Glutamatergic neuron (in vitro differentiated cells): ENCODE results near the gene PCDHB15. TPM values are rescaled to one million over a fixed set of nuclear protein-coding genes. Genes with fewer than 3 reads are reported as not detected.
"Not testable (repeated sequence)": the region's sequence is repeated elsewhere in the genome, so short reads cannot be mapped to it uniquely, and the experiment has no call there.

Source experiments
- DNase-seq: peaks from one replicate; pipeline ENCODE4 v3.0.0; 2022
- H3K27ac Mint-ChIP-seq: one replicate; pipeline ENCODE4 v1.8.0; 2020; ENCODE audit warnings: mild to moderate bottlenecking, mixed read lengths, inconsistent platforms; ENCODE audit not compliant: unreplicated experiment
- H3K27me3 Mint-ChIP-seq: one replicate; pipeline ENCODE4 v1.8.0; 2020; ENCODE audit warnings: mild to moderate bottlenecking, moderate library complexity, mixed read lengths, inconsistent platforms; ENCODE audit not compliant: unreplicated experiment
- H3K36me3 Mint-ChIP-seq: one replicate; pipeline ENCODE4 v1.8.0; 2020; ENCODE audit warnings: mild to moderate bottlenecking, mixed read lengths, inconsistent platforms; ENCODE audit not compliant: unreplicated experiment
- H3K4me1 Mint-ChIP-seq: one replicate; pipeline ENCODE4 v1.8.0; 2020; ENCODE audit warnings: mild to moderate bottlenecking, low read depth, mixed read lengths, inconsistent platforms; ENCODE audit not compliant: unreplicated experiment
- H3K4me3 Mint-ChIP-seq: one replicate; pipeline ENCODE4 v1.8.0; 2020; ENCODE audit warnings: mild to moderate bottlenecking, mixed read lengths, inconsistent platforms; ENCODE audit not compliant: unreplicated experiment
- H3K9me3 Mint-ChIP-seq: one replicate; pipeline ENCODE4 v1.8.0; 2020; ENCODE audit warnings: mild to moderate bottlenecking, moderate library complexity, mixed read lengths, inconsistent platforms; ENCODE audit not compliant: unreplicated experiment
- CTCF ChIP-seq: fragments of 200-600 bp; sonication (generic); IDR thresholded peaks from one replicate; pipeline ENCODE4 v1.5.0; 2021; ENCODE audit not compliant: partially characterized antibody, unreplicated experiment
- total RNA-seq: library from RNA; stranded (reverse); fragmentation: NEBNext Ultra II Directional; extraction: Animal tissue kit (Norgen Biotek cat#: 25700); gene quantifications from one replicate; pipeline ENCODE4 v1.2.1, GENCODE V29; 2021; ENCODE audit not compliant: unreplicated experiment

PCDHB15 gene
- total RNA-seq, 1 donor from 2014 or later, result 29.5 TPM

- TF ChIP-seq CTCF, result peak; percentile 17
- Mint-ChIP-seq H3K4me1 (peaks cover 2% of the 10 kb centered on the region), H3K36me3 (peaks cover 35% of the 10 kb centered on the region), H3K27ac (peak within 1 kb of the TSS; percentile 77), H3K9me3 (peaks cover 13% of the 10 kb centered on the region), H3K4me3 (peak within 1 kb of the TSS; percentile 76), H3K27me3 (no peaks in the 10 kb centered on the region)
- DNase-seq, result no peak
These were observed 21.9 kb upstream of the PCDHB15 start, which contains the start of gene PCDHB14 for GRCh38 chr5:141223112-141223783. Gene PCDHB14 (plus strand): TSS chr5:141223343. CDS start chr5:141223506, 163 bp downstream.

GRCh38 chr5:141224844-141225243 lies 20.4 kb upstream of the PCDHB15 start:
- Mint-ChIP-seq H3K36me3 (peaks cover 32% of the 10 kb centered on the region), H3K9me3 (peaks cover 13% of the 10 kb centered on the region)
- H3K27ac Mint-ChIP-seq, DNase-seq, H3K27me3 Mint-ChIP-seq, H3K4me1 Mint-ChIP-seq, H3K4me3 Mint-ChIP-seq: not testable (repeated sequence)

GRCh38 chr5:141225421-141225820 lies 19.8 kb upstream of the PCDHB15 start:
- not testable (repeated sequence) for DNase-seq, H3K27me3 Mint-ChIP-seq, H3K27ac Mint-ChIP-seq, H3K4me1 Mint-ChIP-seq, H3K4me3 Mint-ChIP-seq
- H3K9me3 Mint-ChIP-seq, result peaks cover 13% of the 10 kb centered on the region
- peaks cover 32% of the 10 kb centered on the region for H3K36me3 Mint-ChIP-seq

GRCh38 chr5:141234109-141234667 lies 11.0 kb upstream of the PCDHB15 start:
- Mint-ChIP-seq H3K4me3 (peak overlapping the region; percentile 82), H3K27me3 (peaks cover 5% of the 10 kb centered on the region), H3K27ac (peak overlapping the region; percentile 86), H3K9me3 (peaks cover 19% of the 10 kb centered on the region), H3K36me3 (peaks cover 36% of the 10 kb centered on the region), H3K4me1 (no peaks in the 10 kb centered on the region)
- DNase-seq, result no peak
- TF ChIP-seq CTCF, result no peak

- H3K4me3 Mint-ChIP-seq, result peak overlapping the region; percentile 17
- H3K9me3 Mint-ChIP-seq, result peaks cover 22% of the 10 kb centered on the region
- not testable (repeated sequence) for H3K27ac Mint-ChIP-seq, H3K27me3 Mint-ChIP-seq, H3K4me1 Mint-ChIP-seq, DNase-seq
- H3K36me3 Mint-ChIP-seq, result peaks cover 50% of the 10 kb centered on the region
These were observed 9.3 kb upstream of the PCDHB15 start for GRCh38 chr5:141235922-141236321.

GRCh38 chr5:141236516-141237313 lies 8.5 kb upstream of the PCDHB15 start:
- DNase-seq, result no peak
- H3K9me3 Mint-ChIP-seq, result peaks cover 22% of the 10 kb centered on the region
- H3K4me1 Mint-ChIP-seq, result no peaks in the 10 kb centered on the region
- TF ChIP-seq CTCF, result no peak
- H3K36me3 Mint-ChIP-seq, result peaks cover 48% of the 10 kb centered on the region
- H3K4me3 Mint-ChIP-seq, result peak overlapping the region; percentile 31
- H3K27me3 Mint-ChIP-seq, result peaks cover 5% of the 10 kb centered on the region
- H3K27ac Mint-ChIP-seq, result no peak overlapping the region
